HL-60/S4 treated with retinoic acid at 250 ng/mL for 4 days and 3 days (cell line): ENCODE data around the gene CCDC39.
"Not testable (repeated sequence)": the region's sequence is repeated elsewhere in the genome, so short reads cannot be mapped to it uniquely, and the experiment has no call there.

Experiments
- in situ Hi-C: fragments of 300-500 bp; cut with MboI; formaldehyde crosslinking; loops from 2 replicates; pipeline ENCODE4 v1.7.0; 2022; ENCODE audit warnings: low sequenced_read_pairs

Gene CCDC39

DNA sequence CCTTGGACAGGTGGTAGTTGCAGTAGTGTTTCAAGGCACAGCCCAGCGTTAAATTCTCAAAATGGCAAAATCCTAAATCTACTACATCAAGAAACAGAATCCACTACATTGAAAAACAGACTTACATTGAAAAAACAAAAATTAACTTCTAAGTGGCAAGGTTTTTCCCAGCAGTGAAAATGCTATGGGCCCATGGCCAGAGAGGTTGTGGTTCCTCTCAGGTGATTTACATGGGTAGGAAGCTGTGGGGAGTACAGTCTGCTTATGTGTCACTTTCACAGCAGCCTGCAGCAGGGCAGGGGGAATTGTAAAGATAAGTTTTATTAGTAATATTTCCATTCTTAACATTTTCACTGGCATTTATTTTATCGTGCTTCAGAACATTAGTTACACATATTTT, 52.4 kb downstream of the CCDC39 start:
- in situ Hi-C loops, result no loop called here

DNA sequence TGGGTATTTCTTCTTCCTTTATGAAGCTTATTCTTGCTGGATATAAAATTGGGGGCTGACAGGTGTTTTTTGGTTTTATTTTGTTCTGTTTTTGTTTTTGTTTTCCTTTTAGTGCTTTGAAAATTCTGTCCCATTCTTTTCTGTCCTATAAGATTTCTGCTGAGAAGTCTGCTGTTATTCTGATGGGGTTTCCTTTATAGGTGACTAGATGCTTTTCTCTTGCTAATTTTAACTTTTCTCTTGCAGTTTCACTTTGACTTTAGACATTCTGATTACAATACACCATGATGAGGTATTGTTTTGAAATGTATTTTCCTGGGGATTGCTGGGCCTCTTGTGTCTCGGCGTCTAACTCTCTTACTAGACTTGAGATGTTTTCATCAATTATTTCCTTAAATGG, 54.6 kb downstream of the CCDC39 start:
- in situ Hi-C loops, result no loop called here

- in situ Hi-C loops, result no loop called here
These were observed 59.6 kb downstream of the CCDC39 start for GRCh38 chr3:180619723-180620122.

- in situ Hi-C loops, result not testable (repeated sequence)
These were observed 60.7 kb downstream of the CCDC39 start for GRCh38 chr3:180618563-180618962.

DNA sequence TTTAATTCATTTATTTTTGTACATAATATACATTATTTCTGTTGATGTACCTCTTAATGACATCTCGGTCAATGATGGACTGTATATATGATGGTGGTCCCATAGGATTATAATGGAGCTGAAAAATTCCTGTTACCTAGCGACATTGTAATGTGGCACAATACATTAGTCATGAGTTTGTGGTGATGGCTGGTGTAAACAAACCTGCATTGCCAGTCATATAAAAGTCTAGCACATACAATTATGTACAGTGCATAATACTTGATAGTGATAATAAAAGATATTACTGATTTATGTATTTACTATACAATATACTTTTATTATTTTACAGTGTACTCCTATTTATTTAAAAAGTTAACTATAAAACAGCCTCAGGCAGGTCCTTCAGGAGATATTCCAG, 62.2 kb downstream of the CCDC39 start:
- in situ Hi-C loops, result no loop called here

DNA sequence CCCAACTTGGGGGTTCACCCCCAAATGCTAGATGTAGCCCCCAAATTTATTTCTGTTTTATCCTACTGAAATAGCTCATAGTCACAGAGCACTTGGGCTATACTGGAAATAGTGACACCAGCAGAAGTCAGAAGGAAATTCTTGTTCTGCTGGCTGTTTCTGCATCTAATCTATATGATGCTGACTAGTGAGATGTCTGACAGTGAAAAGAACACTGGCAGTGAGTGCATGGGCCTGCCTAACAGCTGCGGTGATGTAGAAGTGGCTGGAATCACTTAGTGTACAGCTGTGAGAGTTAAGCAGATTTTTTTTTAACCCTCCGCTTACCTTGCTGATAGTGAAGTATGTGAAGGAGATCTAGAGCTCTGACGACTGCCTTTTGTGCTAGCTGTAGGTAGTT, 63.3 kb downstream of the CCDC39 start:
- in situ Hi-C loops, result no loop called here

GRCh38 chr3:180612364-180612763, 66.9 kb downstream of the CCDC39 start:
- in situ Hi-C loops, result no loop called here

DNA sequence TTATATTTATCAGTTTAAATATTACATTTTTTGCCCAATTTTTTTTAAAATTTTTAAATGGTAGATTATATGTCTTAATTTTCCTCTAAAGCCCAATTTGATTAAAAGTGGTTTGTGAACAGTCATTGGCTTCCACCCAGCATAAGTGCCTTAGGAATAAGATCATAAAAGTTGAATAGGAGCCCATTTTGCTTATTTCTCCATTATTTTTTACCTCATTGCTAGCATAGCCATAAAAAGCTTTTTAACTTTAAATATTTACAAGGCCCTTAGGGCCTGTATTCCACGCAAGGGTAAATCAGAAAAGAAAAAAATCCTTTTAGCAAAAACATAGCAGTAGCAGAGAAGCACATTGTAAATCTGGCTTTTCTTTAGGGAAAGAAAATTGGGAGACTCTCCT, 68.3 kb downstream of the CCDC39 start:
- in situ Hi-C loops, result no loop called here

GRCh38 chr3:180601688-180602666, 77.3 kb downstream of the CCDC39 start, which contains the start of gene TTC14:
Gene TTC14, plus strand, starts transcription at chr3:180602163. Its CDS starts 99 bp downstream, at chr3:180602262.
- in situ Hi-C loops, result no loop called here

- in situ Hi-C loops, result no loop called here
These were observed 78.8 kb downstream of the CCDC39 start for GRCh38 chr3:180600473-180600872.

GRCh38 chr3:180595559-180595935, 83.7 kb downstream of the CCDC39 start:
- in situ Hi-C loops, result no loop called here

DNA sequence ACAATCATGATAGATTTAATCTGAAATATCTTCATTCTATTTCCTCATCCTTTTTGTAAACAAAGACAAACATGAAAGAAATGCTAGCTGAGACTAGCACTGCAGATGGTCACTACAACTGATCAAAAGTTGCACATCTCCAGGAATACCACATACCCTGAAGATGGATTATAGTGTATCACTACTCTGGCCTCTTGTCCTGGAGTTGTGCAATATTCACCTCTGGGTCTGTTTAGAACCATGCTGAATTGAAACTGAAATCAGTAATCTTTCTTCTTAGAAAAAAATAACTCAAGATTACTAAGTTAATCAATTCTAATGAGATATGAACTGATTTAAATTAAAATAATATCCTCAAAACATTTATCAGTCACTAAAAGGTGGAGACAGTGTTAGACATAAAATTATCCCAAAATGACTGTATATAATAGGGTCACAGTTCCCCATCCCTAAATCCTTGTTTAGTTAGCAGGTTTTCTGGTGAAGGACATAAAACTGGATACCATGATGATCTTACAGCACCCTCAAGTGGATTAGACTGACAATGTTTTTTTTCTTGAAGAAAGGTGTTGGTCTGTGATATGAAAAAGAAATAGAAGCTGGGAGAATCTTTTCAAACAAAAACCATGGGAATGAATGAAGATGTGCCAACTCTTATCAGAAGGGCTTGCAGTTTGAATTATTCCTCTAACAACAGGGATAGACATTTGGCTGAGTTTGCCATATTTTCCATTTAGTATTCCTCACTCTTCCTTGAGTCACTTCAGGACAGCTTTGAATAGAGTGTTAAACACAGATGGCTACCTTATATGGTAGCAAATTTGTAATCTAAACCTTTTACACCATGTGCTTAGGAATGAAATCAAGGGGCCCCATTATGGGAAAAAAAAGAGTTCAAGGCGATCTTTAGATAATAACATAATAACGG, 84.4 kb downstream of the CCDC39 start:
- in situ Hi-C loops, result no loop called here

- in situ Hi-C loops, result not testable (repeated sequence)
These were observed 85.7 kb downstream of the CCDC39 start for GRCh38 chr3:180593631-180594030.

DNA sequence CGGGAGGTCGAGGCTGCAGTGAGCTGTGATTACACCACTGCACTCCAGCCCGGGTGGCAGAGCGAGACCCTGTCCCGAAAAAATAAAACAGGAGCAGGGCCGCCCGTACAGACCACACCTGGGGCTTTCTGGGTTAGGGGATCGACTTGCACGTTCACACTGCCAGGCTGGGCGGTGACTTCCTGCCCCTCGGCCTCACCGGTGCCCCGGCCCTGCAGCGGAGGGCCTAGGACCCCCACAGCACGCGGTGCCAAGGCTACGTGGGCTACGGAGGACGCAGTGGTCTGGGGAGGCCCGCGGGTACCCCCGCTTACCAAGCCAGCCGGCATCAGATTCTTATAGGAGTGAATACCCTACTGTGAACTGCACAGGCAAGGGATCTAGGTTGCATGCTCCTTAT, 88.9 kb downstream of the CCDC39 start:
- in situ Hi-C loops, result no loop called here

GRCh38 chr3:180580934-180581333, 98.4 kb downstream of the CCDC39 start:
- in situ Hi-C loops, result no loop called here

- in situ Hi-C loops, result no loop called here
These were observed 103.7 kb downstream of the CCDC39 start for GRCh38 chr3:180575571-180575970.

GRCh38 chr3:180571831-180572598, 107.3 kb downstream of the CCDC39 start:
- in situ Hi-C loops, result no loop called here

GRCh38 chr3:180570238-180570637, 109.1 kb downstream of the CCDC39 start:
- in situ Hi-C loops, result no loop called here

DNA sequence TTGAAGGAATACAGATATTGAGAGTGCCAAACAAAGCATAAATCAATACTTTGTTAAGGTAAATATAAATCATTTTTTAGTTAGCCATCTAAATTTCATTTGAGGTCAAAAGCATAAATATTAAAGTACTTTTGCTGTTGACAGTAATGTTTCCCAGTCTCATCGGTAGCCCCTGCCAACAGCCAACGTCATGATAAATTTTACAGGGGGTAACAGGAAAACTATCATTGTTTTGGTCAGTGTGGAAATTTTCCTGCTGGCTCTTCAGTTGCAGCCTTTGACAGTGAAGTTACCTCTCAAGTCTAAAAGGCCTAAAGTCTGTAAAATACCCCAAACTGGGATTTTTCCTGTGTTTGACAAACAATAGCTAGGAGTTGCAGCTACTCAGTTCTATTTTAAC, 114.6 kb downstream of the CCDC39 start:
- in situ Hi-C loops, result no loop called here
